Activated T-cell treated with anti-CD3 and anti-CD28 coated beads for 4 hours (primary cell): ENCODE data around the gene GNS.
"Not testable (repeated sequence)": the region's sequence is repeated elsewhere in the genome, so short reads cannot be mapped to it uniquely, and the experiment has no call there.

Experiments used
- DNase-seq: peaks from one replicate; pipeline ENCODE4 v3.0.0-alpha.2; 2020

Gene GNS

DNA sequence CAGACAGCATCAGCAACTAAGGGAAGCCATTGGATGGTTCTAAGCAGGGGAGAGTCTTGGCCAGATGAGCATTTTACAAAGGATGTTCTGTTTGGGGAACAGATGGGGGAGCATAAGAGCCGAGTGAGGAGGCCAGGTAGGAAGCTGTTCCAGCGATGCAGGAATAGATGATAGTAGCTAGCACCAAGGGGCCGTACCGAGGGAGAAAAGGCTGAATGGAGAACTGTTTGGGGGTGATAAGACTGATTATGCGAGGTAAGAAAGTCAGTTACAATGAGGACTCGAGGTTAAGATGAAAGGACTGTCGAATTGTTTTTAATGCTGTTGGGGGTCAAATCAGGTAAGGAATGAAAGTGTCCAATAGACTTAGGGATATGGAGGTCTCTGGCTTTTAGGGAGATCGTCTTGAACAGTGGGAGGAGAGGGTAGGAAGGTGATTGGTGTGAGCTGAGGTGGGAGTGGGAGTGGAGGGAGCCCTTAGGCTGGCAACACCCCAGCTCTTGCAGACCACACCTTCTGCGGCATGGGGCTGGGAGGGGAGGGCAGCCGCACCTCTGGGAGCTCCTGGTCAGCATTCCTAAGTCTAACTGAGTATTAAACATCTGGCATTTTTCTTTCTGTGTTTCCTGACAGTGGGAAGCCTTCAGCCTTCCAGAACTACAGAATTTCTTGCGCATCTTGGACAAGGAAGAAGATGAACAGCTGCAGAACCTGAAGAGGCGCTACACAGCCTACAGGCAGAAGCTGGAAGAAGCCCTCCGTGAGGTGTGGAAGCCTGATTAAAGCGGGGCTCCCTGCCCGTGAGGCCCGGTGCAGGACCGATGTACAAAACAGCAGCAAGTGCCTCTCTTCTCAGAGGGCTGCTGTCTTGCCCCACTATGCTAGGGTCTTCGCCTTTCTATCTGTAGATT, 64.8 kb downstream of the GNS start:
- DNase-seq: no peak

DNA sequence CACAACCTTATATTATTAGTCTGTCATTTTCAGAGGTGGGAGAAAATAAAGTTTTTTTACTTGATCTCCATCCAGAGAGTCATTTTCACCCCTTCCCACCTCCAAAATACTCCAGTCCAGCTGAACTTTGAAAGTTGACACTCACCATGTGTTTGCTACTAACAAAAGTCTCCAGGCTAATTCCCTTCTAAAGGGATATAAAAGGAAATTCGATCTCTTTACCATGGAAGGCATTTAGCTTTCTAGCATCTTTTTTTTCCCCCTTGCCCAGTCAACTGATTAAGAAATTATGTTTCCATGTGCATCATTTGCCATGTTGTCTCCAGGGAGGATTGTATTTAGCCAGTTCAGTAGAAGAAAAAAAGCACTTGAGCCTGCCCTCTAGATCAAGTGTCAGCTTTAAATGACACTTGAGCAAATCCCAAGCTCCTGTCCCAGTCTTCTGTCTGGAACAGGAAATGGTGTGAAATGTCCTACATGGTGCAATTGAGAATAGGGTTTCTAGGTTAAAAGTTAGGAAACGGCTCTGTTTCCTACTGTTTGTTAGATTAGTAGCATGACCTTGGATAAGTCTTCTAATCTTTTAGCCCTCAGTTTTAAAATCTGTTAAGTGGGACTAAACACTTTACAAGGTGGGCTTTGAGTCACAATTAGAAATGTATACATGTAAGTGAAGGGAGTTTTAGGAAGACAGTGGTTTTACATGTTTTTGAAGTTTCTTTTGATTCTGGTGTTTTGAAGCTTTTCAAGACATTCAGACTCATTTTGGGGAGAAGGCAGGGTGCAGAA, 67.2 kb downstream of the GNS start:
- DNase-seq: no peak

DNA sequence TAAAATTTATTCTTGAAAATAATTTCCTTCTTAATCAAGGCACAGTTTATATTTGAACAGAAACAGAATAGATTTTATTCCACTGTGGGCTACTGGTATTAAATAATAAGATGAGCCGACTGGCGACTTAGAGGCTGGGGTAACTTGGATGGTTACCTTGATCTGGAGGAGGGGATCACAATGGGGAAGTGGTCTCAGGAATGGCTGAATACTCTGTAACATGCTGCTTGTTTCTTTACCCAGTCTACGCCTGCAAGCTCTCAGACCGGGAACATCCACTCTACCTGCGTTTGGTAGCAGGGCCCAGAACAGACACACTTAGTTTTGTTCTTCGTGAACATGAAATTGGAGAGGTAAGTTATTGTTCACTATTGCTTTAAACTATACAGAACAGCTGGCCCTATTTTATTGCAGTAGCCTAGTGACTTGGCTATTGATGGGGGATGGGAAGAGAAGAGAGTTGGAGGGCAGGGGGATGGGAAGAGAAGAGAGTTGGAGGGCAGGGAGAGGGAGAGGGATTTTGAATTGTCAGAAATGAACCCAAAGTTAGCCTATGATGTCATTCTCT, 67.9 kb downstream of the GNS start:
- DNase-seq: no peak

DNA sequence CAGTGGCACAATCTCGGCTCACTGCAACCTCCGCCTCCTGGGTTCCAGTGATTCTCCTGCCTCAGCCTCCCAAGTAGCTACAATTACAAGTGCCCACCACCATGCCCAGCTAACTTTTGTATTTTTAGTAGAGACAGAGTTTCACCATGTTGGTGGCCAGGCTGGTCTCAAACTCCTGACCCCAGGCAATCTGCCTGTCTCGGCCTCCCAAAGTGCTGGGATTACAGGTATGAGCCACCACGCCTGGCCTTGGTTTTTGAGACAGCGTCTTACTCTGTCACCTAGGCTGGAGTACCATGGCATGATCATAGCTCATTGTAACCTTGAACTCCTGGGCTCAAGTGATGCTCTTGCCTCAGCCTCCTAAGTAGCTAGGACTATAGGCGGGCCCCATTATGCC, 69.0 kb downstream of the GNS start:
- not testable (repeated sequence) for DNase-seq

DNA sequence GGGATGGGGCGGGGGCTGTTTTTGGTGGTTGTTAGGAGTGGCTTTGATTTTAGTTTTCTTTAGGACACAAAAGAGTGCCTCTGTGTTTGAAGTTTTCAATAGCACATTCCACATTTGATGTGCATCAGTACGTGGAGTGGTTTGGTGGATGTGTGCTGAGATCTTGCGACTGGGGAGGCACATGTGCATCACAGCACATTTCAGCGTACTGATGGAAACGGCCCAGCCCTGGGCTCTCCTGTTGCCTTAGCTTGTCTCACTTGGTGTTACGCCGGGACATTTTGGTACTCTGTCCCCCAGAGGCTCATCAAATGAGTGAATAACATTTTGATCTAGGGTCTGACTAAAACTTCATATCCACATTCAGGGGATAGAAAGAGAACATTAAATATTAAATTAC, 70.5 kb downstream of the GNS start:
- DNase-seq: no peak

DNA sequence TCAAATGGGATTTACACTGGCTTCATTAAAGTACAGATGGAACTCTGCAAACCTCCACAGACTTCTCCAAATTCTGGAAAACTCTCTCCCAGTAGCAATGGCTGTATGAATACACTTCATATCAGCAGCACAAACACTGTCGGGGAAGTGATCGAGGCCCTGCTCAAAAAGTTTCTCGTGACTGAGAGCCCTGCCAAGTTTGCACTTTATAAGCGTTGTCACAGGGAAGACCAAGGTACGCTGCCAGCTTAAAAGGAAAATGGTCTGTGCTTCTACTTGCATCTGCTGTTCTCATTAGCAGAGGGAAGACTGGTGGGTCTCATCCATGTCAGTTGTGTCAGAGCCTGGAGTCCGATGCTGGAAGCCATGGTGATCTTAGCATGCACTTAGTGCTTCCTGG, 71.0 kb downstream of the GNS start:
- DNase-seq: no peak

DNA sequence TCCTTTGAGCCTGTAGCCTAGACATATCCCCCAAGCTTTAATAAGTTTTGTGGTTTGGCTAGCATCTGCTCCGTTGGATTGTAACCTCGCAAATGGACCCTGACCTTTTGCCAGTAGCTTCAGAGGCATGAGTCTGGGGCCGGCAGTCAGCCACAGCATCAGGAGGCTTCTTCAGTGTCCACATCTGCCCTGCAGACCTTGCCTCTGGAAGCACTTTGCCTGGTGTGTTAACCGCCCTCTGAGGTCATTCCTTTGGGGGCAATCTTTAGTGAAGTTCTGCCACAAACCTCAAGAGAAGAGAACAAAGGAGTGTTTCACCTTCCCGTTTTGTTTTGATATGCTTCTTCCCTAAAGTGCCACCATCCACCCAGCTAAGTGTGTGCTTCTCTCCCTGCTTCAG, 71.4 kb downstream of the GNS start:
- DNase-seq: no peak

DNA sequence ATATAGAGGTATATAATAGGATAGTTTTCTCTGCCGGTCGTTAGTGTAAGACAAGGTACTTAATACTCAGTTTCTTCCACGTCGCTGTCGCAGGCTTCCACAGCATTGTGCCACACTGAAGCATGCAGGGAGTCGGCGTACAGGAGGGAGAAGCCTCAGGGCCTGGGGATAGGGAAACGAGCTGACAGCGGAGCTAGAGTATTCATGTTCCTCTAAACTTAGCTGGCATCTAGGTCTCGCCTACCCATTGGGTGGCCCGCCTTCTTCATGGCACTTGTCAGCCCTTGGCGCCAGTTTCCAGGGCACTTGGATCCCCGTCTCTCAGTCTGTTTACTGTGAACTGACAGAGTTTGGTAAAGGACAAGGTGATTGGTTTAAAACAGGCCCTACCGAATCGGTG, 73.6 kb downstream of the GNS start:
- no peak for DNase-seq

DNA sequence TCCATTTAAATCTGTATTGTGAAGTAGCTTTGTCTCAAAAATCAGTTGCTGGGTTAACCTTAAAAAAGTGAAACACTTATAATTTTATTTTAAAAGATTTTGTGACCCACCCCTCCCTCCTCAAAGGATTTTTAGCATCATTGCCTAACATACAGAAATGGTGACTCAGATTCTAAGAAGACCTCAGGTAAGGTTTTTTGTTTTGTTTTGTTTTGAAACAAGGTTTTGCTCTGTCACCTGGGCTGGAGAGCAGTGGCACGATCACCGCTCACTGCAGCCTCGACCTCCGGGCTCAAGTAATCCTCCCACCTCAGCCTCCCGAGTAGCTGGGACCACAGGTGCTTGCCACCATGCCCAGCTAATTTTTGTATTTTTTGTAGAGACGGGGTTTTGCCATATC, 74.2 kb downstream of the GNS start:
- DNase-seq: no peak

DNA sequence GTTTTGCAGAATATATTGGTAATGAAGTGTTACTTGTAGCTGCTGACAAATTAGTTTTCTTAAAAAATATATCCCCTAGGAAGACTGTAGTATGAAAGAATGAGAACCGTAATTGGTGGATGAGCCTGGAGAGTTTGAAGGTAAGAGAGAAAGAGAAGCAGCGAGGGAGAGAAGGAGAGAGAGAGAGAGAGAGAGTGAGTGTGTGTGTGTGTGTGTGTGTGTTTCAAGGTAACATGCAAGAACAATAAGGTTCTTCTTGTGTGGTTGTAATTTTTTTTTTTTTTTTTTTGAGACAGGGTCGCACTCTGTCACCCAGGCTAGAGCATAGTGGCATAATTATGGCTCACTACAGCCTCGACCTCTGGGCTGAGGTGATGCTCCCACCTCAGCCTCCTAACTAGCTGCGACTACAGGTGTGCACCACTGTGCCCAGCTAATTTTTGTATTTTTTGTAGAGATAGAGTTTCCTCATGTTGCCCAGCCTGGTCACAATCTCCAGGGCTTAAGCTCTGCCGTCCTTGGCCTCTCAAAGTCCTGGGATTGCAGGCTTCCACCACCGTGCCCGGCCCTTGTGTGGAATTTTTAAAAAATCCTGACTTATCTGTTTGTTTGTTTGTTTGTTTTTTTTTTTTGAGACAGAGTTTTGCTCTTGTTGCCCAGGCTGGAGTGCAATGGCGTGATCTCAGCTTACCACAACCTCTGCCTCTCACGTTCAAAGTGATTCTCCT, 75.2 kb downstream of the GNS start:
- no peak for DNase-seq

DNA sequence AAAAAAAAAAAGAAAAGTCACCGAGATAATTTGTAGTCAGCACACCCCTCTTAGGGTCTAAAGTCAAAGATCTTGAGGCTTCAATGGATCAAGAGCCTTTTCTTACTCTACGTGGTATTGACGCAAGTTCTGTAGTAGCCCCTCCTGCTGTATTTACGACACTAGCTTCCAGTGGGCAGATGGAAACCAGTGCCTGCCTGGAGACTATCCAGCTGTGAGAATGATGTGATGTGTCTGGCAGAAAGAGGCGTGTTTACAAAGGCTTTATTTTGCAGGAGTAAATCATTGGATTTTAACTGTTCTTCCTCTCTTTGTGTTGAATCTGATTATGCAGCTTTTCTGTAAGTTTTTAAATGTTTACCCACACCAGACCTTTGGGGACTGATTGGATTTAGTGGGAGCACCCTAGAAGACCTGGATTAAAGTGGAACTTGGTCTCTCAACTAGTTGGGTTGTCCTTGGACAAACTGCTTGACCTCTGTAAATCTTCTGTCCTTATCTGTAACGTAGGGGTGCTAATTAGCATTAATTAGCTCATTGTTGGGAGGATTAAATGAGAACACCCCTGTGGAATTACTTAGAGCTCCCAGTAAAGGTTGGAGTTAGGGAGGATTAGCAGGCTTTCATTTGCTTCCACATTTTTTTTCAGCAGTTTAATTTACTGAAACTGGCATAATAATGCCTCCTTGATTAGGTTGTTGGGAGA, 76.5 kb downstream of the GNS start:
- DNase-seq: no peak

DNA sequence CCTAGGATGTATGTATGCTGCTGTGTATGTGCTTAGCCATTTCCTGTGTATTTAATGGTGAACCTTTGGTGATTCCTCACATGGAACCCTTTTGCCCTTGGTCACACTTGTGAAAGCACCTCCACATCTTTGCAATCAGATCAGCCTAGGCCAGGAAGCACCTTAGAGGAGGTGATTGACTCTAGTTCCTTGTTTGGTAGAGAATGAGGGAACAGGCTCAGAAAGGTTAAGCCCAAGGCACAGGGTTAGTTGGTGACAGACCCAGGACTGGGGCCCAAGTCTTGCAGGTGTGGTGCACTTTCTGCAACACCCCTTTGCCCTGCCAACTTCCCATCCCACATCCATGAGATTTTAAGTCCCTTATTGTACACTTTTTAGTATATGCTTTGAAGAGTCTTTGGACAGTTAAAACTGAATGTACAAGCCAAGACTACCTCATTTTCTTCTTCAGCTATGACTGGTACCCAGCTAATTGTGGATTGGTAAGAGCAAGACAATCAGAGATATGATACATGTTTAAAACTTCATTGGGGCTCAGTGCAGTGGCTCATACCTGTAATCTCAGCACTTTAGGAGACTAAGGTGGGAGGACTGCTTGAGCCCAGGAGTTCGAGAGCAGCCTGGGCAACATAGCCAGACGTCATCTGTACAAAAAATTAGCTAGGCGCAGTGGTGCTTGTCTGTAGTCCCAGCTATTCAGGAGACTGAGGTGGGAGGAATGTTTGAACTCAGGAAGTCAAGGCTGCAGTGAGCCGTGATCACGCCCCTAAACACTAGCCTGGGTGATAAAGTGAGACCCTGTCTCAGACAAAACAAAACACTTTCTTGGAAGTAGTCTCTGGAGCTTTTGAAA, 77.8 kb downstream of the GNS start:
- no peak for DNase-seq

DNA sequence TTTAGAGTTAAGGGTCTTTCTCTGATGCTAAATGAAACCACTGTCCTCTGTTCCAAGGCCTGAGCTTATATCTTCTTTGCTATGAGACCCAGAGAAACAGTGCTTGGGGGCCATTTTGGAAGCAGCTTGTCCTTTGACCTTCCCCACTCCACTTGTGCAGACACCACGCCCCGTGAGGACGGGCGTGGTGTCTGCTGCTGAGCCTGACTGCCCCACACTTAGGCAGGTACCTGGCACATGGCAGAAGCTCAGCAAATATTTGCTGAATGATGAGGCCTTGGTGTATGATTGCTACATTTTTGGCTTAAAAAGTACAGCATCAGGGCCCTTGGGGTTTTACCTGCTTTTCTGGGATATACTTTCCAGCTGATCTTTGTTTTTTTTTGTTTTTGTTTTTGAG, 79.0 kb downstream of the GNS start:
- DNase-seq: no peak

DNA sequence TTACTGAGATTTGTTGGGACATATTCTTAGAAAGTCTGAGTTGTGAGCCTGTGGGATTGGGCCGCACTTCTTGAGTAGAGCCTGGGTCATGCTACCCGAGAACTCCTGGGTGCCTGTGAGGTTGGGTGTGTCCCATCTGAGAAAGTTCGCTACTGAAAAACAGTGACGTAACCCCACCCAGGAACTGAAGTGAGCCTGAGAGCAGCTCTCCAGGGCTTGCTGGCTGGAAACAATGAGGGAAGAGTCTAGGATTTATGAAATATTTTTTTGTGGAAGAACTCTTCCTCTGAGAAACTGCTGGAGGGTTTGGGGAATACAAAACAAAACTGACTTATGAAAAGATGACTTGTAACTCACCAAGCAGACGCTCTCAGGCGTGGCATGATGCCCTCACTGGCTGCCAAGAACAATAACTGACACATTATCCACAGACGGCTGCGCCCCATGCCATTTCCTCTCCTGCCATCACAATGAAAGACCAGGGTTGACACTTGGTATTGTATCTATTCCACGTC, 79.7 kb downstream of the GNS start:
- peak; percentile 44 for DNase-seq

DNA sequence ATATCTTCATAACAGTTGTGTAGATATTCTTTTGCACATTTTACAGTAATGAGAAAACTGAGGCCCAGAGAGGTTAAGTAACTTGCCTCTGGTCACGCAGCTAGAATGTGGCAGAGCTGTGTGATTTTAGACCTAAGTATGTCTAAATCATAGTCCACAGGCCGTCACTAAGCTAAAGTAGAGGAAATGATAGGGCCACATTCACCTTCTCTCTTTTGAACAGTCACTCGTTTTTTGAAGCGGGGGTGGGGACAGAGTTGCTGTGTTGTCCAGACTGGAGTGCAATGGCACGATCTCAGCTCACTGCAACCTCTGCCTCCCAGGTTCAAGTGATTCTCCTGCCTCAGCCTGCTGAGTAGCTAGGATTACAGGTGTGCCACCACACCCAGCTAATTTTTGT, 80.4 kb downstream of the GNS start:
- DNase-seq: no peak

DNA sequence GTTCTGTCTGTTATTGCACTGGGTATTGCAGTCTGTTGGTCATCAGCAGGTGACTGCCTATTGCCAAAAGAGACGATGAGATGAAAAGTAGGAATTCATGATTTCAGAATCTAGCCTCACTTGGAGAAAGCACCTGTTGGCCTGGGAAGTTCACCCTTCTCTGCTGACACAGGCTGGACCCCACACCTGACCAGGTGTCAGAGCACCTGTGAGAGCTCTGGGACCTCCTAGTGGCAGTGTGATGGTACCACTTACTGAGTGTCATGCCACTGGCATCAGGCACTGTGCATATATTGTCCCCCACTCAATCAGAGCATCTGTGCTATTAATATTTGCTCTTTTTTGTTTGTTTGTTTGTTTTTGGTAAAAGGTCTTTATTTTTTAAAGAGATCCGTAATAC, 81.0 kb downstream of the GNS start:
- no peak for DNase-seq

DNA sequence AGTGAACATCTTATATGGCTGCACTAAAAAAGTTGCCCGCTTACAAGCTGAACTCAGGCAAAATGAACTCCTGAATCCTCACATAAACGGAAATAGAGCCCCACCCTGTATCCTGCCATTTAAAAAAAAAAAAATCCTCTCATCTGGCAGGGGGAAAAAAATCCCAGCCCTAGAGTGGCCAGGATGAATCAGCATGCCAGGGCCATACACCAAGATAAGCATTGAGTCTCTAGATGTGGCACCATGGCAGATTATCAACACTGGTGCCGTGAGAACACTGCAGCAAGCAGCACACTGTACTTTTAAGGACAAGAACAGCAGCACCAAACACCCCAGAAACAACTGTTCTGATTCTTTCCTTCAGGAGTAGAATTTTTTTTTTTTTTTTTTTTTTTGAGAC, 83.4 kb downstream of the GNS start:
- DNase-seq: no peak

DNA sequence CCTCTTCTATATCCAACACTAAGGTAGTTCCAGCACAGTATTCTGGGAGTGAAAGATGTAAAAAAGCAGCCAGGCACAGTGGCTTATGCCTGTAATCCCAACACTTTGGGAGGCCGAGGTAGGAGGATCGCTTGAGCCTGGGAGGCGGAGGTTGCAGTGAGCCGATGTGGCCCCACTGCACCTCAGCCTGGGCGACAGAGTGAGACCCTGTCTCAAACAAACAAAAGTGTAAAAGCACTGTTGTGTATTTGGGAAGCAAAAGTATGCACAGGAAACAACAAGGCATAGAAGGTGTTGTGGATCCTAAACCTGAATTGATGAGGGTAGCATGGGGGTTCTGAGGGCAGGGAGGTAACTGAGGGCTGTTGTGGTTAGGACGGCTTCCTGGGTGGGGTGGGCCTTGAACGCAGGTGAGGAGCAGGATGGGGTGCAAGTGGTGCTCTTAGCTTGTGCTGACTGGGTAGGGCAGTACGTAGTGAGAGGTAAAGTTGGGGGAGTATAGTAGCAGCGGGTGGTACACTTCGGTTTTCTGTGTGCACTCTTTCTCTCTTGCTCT, 84.8 kb downstream of the GNS start:
- no peak for DNase-seq

DNA sequence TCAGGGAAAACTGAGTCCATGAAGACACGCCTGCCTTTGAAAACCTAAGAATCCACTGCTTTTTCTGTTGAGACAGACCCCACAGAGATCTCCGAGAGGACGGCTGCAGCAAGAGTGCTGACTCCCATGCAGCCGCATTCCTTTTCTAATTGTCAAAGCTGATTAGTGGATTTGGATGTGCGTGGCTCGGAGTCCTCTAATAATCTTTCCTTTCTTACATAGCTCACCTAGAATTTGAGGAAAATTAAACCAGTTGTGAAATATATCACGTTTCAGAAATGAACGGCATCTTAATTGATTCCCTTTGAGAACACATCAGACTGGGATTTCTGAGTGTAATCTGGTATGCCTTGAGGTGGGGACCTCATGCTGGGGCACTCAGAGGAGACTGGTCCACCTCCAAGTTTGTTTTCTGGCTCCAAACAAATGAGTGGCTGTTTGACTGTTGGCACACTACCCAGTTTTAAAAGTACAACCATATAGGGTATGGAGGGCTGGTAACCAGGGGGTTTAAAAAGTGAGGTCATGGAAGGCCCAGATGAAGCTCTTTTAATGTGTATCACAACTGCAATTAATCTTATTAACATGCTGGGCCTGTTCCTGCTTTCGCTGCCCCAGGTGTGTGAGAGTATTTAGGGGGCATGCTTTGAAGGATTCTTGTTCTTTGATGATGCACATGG, 85.6 kb downstream of the GNS start:
- no peak for DNase-seq

DNA sequence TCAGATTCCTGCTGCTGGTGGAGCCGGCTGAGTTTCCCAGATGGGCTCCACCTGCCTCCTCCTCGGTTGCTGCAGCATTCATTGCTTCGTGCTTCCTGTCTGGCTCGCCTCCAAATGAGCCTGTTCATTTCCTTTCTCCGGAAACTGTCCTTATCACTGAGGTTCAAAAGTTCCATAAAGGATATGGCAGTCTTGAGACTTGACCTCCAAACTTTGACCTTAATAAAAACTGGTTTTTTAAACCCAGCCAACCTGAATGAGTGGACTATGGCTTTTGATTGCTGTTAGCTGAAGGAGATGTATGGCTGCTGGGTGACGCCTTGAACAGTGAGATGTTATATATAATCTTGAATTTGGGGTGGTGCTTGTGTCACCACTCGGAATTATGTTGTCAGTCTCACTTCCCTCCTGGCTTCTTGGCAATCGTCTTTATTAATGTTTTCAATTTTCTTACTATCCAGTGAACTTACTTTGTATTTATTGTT, 86.2 kb downstream of the GNS start:
- DNase-seq: no peak
